G401.6 (cell line): Measurements from ENCODE around the gene MTIF2.
"Not testable (repeated sequence)": the region's sequence is repeated elsewhere in the genome, so short reads cannot be mapped to it uniquely, and the experiment has no call there.

Source experiments
- FAIRE-seq: peaks from 2 replicates; lab custom pipeline; 2012; peaks lifted over from hg19 to GRCh38; lab: Jason Lieb, UNC

MTIF2 gene, protein sequence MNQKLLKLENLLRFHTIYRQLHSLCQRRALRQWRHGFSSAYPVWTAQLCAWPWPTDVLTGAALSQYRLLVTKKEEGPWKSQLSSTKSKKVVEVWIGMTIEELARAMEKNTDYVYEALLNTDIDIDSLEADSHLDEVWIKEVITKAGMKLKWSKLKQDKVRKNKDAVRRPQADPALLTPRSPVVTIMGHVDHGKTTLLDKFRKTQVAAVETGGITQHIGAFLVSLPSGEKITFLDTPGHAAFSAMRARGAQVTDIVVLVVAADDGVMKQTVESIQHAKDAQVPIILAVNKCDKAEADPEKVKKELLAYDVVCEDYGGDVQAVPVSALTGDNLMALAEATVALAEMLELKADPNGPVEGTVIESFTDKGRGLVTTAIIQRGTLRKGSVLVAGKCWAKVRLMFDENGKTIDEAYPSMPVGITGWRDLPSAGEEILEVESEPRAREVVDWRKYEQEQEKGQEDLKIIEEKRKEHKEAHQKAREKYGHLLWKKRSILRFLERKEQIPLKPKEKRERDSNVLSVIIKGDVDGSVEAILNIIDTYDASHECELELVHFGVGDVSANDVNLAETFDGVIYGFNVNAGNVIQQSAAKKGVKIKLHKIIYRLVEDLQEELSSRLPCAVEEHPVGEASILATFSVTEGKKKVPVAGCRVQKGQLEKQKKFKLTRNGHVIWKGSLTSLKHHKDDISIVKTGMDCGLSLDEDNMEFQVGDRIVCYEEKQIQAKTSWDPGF

DNA sequence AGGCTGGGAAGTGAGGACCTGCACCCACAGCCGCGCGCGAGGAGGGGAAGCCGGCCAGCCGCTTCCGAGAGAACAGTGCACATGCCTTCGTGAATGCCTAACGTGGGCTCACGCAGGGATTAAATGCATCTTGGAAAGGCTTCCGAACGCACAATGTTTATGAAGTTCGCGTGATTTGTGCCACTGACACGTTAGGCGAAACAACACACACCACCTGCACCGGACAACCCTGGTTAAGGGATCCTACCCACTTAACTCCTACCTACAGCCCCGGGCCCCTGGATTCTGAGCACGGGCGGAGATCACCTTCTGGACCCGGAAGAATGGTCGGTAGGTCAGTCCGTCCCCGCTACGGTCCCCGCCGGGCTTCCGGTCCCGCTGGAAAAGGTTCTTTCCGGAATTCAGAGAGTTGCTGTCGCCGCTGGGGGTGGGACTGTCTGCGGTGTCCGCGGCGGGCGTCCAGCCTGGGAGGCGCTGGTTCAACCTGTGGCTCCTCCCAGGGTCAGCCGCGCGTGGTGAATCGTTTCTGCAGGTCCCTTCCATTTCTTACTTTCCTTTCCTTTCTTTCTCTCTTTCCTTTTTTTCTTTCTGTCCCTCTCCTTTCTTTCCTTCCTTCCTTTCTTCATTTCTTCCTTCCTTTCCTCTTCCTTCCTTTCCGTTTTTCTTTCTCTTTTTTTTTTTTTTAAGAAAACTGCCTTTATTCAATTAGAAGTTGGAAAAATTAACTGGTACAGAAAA lies at the start of gene MTIF2:
TSS of gene MTIF2 (minus strand) at position 325 of the 738 bp plus-strand sequence. CDS start 5,373 bp downstream, outside the sequence.
- peak; percentile 89 for FAIRE-seq

DNA sequence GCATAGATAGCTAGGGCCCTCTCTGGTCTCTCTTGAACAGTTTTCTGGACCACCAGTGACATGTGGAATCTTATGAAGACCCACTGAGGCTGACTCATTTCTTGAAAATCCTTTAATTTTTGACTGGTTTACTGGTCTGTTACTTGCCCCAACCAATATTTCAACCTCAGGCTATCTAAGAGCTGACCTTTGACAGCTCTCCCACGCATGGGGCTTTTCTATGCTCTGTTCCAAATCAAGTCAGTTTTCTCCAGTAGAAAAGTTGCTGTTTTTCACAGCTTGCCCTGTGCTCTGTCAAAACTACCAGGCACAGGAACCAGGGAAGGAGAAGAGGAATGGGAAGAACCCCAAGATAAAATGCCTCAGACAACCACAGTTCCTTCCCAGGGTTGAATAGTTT lies 46.0 kb upstream of the MTIF2 start:
- no peak for FAIRE-seq

DNA sequence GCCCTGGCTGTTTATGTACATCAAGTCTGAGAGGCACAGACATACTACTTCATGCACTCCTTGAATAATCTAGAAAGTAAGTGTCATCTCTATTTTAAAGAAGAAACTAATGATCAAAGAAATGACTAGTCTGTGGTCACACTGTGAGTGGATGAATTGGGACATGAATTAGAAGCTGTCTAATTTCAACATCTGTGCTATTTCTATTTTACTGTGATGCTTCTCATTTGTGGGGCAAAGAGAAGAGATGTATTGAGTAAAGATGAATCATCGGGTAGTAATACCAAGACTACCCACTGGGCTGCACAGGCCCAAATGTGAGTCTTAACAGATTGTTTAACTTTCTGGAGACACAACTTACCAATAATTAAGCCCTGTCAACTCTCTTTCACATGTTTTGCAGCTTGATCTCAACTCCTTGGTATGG lies 42.4 kb upstream of the MTIF2 start:
- no peak for FAIRE-seq

DNA sequence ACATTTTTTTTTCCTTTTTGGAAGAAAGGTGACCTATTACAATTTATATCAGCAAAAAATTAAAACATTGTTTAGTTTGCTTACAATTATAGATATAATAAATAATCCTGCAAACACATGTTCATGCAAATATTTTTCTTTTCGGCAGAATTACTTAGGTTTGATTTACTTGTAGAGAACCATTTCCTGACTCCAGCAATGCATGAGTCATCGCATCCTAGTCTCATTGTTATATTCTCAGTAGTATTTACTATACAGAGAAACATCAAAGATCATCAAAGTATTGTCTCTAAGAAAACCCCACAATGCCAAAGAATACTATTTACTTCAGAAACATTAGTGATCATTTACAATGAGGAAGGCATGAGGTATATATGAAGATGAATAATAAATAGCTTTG lies 40.4 kb upstream of the MTIF2 start:
- no peak for FAIRE-seq

DNA sequence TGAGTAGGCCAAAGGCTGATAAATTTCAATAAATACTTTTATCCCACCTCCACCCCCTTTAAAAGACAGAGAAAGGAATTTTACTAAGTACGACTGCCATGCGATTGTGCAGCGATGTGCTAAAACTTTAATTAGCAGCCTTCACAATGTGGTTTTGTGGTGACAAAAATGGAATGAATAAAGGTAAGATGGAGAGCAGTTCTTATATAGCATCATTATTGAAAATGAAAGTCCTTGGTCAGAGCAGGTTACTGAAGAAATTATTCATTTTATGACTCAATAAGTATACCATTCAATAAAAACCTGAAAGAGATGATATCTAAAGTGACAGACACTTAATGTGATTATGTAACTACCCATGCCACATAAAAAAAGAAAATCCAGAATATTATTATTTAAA lies 33.2 kb upstream of the MTIF2 start:
- no peak for FAIRE-seq

DNA sequence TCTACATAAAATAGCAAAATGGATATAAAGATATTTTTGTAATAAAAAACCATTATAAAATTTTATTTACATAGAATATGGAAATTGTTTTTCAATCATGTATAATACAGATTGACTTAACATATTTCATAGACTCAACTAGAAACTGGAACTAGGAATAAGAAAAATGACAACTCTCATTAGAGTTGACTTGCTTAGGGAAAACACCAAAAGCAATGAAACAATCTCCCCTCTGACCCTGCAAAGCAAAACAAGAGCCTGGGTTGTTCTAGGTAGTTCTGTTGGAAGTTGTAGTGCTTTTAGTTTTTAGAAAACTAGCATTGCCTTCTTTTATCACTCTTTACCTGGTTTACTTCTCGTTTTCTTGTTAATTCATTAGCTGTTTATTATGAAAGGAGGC lies 32.2 kb upstream of the MTIF2 start:
- peak; percentile 62 for FAIRE-seq

DNA sequence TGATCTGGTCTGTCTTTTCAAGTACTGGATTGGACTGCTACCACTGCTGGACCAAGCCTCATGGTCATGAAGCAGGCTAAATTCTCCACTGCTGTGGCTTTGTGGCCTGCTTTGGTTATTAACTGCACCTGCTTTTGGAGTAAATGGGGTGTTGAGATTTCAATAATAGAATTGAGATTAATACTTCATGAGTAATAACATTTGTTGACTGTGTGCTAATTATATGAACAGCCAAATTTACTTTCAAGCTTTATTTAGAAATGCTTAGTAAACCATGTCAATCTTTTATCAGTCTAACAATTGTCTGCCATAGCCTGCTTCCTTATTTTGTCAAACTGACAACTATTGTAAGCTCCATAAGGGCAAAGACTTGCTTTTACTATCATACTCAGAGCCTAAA lies 27.4 kb upstream of the MTIF2 start:
- no peak for FAIRE-seq

DNA sequence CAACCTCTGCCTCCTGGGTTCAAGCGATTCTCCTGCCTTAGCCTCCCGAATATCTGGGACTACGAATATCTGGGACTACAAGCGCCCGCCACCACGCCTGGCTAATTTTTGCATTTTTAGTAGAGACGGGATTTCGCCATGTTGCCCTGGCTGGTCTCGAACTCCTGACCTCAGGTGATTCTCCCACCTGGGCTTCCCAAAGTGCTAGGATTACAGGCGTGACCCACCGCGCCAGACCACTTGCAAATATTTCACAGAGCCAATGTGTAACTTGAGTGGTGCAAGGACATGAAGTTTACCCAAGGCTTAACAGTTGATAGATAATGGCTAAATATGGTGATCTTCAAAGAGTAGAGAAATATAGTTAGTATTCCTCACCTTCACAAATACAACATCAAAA lies 14.1 kb upstream of the MTIF2 start:
- no peak for FAIRE-seq

DNA sequence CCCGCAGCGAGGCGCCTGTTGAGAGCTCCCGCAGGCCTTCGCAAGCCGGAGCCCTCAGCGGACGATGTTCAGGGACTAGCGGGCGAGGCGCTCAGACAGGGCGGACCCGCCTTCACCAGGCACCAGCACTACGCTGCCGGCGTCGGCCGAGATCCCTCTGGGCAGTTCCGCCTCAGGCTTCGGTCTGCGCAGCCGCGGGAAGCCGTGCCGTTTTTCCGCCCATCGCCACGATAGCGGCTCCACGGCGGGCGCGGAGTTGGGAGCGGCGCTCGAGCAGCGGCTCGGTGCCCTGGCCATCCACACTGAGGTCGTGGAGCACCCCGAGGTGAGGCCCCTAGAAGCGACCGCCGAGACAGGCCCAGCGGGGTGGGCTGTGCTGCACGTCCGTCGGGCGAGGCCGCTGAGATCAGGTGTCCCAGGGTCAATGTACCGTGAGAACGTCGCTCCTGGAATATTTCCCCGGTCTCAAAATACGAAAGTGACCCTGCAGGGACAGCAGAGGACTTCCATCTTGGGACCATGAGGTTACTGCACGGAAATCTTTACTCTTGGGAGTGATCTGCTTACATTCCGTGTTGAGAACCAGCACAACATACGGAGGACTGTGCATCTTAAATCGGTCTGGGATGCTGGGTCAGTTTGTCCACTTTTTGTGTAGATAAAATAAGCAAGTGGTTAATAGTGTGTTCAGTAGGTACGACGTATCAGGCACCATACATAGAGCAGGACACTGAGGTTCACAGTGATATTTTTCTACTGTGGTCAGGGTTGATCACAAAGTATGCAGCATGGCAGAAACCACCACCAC lies 13.3 kb upstream of the MTIF2 start:
- no peak for FAIRE-seq

DNA sequence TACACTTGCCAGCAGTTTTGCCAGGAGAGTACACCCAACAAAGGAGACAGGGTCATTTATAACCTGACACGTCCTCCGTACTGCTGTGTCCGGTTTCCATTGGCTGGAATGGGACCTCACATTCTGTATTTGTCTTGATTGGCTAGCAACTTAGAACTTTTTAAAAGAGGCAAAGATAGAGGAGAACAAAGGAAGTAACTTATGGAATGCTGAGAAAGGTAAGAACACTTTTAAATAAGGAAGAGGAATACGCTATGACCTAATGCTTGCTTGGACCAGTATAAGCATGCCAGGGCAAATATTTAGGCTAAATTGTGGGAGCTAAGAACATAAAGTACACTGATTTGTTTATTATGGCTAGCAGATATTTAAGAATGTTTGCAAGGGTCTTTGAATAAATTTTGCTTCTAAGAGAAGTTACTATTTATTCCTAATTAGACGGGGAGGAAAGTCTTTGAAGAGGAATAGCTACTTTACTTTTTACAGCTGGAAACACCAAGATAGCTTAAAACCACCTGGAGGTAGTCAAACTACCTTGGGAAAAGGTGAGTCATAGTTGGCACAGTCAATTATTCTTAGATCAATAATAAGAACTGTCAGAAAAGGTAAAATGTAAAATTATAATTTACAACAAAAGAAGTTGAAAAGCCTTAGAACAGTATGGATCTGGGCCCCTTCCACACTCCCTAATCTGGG lies 12.0 kb upstream of the MTIF2 start:
- FAIRE-seq = not testable (repeated sequence)

DNA sequence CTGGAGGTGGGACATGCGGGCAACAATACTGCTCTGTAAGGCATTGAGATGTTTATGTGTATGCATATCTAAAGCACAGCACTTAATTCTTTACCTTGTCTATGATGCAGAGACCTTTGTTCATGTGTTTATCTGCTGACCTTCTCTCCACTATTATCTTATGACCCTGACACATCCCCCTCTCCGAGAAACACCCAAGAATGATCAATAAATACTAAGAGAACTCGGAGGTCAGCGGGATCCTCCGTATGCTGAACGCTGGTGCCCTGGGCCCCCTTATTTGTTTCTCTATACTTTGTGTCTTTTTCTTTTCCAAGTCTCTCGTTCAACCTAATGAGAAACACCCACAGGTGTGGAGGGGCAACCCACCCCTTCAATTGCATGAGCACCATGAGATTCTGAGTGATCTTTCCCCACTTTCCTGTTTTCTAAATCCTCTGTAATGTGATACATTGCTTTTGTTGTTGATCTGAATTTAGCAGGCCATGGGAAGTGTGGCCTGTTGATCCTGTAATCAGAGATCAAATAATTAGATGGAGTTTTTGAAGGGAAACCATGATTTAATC lies 10.9 kb upstream of the MTIF2 start:
- not testable (repeated sequence) for FAIRE-seq

DNA sequence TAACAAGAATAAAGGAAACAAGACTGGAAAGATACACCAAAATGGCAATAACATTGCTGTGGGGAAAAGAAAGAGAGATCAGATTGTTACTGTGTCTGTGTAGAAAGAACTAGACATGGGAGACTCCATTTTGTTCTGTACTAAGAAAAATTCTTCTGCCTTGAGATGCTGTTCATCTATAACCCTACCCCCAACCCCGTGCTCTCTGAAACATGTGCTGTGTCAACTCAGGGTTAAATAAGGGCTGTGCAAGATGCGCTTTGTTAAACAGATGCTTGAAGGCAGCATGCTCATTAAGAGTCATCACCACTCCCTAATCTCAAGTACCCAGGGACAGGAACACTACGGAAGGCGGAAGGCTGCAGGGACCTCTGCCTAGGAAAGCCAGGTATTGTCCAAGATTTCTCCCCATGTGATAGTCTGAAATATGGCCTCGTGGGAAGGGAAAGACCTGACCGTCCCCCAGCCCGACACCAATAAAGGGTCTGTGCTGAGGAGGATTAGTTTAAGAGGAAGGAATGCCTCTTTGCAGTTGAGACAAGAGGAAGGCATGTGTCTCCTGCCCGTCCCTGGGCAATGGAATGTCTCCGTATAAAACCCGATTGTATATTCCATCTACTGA lies 10.3 kb upstream of the MTIF2 start:
- not testable (repeated sequence) for FAIRE-seq

DNA sequence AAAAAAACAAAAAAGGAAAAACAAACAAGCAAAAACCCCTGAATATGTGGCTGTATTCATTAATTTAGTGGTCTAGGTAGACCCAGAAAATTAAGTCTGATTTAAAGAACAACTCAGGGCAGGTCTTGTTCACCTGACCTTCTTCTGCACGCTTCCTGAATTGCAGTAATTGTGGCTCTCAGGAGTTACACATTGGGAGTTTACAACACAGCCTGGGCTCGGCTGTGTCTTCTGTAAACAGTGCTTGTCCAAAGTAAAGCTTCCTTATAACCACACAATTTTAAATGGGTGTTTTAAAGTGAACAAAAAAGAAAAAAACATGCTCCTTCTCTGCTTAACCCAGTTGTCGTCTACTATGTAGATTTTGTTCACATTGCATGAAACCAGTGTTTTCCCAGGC lies 8.3 kb upstream of the MTIF2 start:
- FAIRE-seq = no peak

DNA sequence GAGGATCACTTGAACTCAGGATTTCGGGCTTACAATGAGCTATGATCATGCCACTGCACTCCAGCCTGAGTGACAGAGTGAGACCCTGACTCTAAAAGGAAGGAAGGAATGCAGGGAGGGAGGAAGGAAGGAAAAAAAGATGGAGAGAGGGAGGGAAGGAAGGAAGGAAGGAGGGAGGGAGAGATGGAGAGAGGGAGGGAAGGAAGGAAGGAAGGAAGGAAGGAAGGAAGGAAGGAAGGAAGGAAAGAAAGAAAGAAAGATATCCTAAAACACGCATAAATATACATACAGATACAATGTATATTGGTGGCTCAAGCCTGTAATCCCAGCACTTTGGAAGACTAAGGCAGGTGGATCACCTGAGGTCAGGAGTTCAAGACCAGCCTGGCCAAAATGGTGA lies 5.3 kb upstream of the MTIF2 start:
- not testable (repeated sequence) for FAIRE-seq

DNA sequence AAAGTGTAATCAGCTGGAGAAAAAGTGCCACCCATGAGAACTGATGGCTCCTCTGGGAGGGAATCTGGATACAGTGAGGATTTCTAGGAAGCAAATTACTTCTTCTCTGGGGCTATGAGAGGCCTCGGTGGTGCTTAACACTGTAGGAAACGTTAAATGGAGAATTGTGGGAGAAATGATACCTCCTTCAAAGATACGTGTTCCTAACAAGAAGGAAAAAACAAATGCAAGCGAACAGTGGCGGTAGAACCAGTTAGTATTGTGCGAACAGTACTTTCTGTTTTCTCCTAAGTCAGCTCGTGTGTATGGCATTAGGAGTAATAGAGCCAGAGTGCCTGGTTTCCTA lies 587 bp upstream of the MTIF2 start:
- no peak for FAIRE-seq

DNA sequence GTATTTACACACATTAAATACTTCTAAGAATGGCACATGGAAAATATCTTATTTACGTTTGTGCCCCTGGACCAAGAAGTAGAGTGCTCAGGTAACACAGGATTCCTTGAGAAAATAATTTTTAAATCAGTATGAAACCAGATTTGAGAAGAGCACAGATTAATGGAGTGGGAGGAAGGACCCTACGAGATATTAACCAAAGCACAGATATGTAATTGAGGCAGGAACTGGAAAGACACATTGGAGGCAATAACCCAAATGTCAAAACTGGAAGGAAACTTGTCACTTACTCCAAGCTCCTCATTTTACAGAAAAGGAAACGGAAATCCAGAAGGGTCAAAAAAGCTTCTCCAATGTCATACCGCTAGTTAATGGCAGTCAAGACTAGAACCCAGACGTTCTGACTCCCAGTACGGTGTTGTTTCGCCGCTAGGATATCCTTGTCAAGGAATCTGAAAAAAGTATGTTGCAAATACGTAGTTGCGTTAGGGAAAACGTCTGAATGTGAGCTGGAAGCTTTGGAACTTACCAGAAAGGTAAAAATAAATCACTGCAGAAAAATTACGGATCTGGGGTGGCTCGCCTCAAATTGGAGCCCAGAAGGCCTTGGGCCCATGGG lies 634 bp downstream of the MTIF2 start:
- FAIRE-seq = no peak

DNA sequence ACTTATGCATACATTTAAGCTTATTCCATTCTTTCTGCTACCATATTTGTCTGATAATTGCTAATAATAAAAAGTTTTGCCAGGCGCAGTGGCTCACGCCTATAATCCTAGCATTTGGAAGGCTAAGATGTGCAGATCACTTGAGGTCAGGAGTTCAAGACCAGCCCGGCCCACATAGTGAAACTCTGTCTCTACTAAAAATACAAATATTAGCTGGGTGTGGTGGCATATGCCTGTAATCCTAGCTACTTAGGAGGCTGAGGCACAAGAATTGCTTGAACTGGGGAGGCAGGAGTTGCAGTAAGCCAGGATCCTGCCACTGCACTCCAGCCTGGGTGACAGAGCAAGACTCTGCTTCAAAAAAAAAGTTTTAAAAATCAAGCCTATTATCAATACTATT lies 9.4 kb downstream of the MTIF2 start:
- FAIRE-seq = not testable (repeated sequence)

DNA sequence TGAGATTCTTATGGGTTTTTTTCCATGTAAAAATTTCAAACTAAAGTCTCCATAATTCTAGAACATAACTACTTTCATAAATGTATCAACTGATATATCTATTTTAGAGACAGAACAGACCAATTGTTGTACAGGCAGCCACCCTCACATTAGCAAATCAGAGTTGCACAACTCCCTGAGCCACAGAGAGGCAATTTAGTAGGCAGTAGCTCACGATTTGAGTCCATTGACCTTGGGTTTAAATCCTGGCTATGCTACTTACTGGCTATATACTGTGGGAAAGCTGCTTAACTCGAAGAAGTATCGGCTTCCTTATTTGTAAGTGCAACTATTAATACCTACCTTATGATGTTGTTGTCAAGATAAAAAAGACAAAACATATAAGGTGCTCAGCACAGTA lies 16.2 kb downstream of the MTIF2 start:
- FAIRE-seq = no peak

DNA sequence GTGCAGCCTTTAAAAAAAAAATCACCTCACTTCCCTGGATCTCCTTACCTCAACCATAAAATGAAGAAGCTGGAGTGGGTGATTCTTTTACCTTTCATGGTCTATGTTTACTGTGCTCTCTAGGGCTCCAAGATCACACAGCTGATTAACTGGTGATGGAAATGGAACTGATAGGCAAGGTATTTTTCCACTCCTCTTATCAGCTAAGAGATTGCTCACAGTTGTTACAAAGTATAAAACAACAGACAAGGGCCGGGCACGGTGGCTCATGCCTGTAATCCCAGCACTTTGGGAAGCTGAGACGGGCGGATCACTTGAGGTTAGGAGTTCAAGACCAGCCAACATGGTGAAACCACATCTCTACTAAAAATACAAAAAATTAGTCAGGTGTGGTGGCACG lies 22.0 kb downstream of the MTIF2 start:
- FAIRE-seq = no peak

DNA sequence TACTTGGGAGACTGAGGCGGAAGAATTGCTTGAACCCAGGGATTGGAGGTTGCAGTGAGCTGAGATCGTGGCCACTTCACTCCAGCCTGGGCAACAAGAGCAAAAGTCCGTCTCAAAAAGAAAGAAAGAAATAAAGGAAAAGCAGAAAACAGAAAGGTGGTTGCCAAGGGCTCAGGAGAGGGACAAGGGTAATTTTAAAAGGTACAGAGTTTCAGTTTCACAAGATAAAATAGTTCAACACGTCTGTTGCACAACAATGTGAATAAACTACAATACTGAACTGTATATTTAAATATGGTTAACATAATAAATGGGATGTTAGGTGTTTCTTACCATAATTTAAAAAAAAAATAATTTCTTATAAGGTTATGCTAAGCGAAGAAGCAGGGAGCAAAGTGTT lies 23.6 kb downstream of the MTIF2 start:
- peak; percentile 49 for FAIRE-seq
